ENCODE results near the gene CBFB. TPM values are rescaled to one million over a fixed set of nuclear protein-coding genes. Genes with fewer than 3 reads are reported as not detected.
"Not testable (repeated sequence)": the region's sequence is repeated elsewhere in the genome, so short reads cannot be mapped to it uniquely, and the experiment has no call there.

Gene CBFB
- total RNA-seq, 1 experiment from 2014 or later = 50.6 TPM

DNA sequence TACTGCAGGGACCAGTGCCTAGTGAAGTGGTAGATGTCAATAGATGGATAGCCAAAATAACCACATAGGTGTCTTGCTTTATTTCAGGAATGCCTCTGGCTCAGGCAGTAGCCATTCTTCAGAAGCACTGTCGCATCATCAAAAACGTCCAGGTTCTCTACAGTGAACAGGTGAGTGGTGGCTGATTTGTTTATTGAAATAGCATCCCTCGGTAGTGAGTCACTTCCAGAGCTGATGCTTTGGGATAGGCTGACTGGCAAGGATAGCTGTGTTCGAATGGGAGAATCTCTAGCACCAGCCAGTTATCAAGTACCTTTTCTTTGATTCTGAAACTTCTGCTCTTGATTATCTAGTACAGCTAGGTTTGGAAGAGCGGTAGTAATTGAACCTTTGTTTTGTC, 91.1 kb downstream of the CBFB start:
- DNase-seq (peak; percentile 58), ATAC-seq (peak; percentile 73)
- H3K27ac ChIP-seq (ENCODE audit: low read length) = no peak overlapping the region
- H3K27me3 ChIP-seq (ENCODE audit: low read length) = no peaks in the 10 kb centered on the region
- peaks cover 37% of the 10 kb centered on the region for H3K79me2 ChIP-seq (ENCODE audit: low read length)
- H3K4me3 ChIP-seq (ENCODE audit: low read length) = no peak overlapping the region
- intact Hi-C loops (cut with micrococcal nuclease) = no loop called here
- no peaks in the 10 kb centered on the region for H3K9me3 ChIP-seq (ENCODE audit: low read length)
- no TSS peak for BruUV-seq (replicated peaks)
- H3K4me2 ChIP-seq (ENCODE audit: low read length) = no peak overlapping the region
- ChIA-PET POLR2A (ENCODE audit: unreplicated experiment) (no interaction called here), CTCF (no interaction called here)
- no peaks in the 10 kb centered on the region; the same call in 1 of the 2 replicates for H3K36me3 ChIP-seq (ENCODE audit: low read depth, low read length)
- H4K20me1 ChIP-seq (ENCODE audit: low read length) = no peaks in the 10 kb centered on the region
- TF ChIP-seq EZH2 (IDR thresholded peaks at IDR 0.05; ENCODE audit: low read length, unreplicated experiment) = no peak
- TF ChIP-seq EZH2phosphoT487 (IDR thresholded peaks at IDR 0.05; ENCODE audit: borderline replicate concordance, low read length) = no peak
- TF ChIP-seq, protein P1, sequence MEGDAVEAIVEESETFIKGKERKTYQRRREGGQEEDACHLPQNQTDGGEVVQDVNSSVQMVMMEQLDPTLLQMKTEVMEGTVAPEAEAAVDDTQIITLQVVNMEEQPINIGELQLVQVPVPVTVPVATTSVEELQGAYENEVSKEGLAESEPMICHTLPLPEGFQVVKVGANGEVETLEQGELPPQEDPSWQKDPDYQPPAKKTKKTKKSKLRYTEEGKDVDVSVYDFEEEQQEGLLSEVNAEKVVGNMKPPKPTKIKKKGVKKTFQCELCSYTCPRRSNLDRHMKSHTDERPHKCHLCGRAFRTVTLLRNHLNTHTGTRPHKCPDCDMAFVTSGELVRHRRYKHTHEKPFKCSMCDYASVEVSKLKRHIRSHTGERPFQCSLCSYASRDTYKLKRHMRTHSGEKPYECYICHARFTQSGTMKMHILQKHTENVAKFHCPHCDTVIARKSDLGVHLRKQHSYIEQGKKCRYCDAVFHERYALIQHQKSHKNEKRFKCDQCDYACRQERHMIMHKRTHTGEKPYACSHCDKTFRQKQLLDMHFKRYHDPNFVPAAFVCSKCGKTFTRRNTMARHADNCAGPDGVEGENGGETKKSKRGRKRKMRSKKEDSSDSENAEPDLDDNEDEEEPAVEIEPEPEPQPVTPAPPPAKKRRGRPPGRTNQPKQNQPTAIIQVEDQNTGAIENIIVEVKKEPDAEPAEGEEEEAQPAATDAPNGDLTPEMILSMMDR (conservative IDR thresholded peaks at IDR 0.05; ENCODE audit: low read depth, low read length) = no peak
- no peak overlapping the region for H3K9ac ChIP-seq (ENCODE audit: low read length)
- H3K9me2 ChIP-seq (replicated peaks; ENCODE audit: low read length) = no peaks in the 10 kb centered on the region
- H3K4me1 ChIP-seq (ENCODE audit: insufficient read depth, low read length) = peaks cover 13% of the 10 kb centered on the region
- H3F3A ChIP-seq (ENCODE audit: low read length, unreplicated experiment) = no peaks in the 10 kb centered on the region
- H2AFZ ChIP-seq (ENCODE audit: low read length) = no peak overlapping the region

DNA sequence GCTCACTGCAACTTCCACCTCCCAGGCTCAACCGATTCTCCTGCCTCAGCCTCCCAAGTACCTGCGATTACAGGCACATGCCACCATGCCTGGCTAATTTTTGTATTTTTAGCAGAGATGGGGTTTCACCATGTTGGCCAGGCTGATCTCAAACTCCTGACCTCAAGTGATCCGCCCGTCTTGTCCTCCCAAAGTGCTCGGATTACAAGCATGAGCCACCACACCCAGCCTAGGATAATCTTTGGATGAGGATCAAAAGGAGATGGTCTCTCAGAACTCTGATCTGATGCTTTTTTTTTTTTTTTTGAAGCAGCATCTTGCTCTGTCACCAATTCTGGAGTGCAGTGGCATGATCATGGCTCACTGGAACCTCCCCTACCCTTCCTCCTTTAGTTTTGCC, 93.8 kb downstream of the CBFB start:
- H3F3A ChIP-seq (ENCODE audit: low read length, unreplicated experiment); CTCF ChIA-PET; H3K4me2 ChIP-seq (ENCODE audit: low read length); intact Hi-C loops (cut with micrococcal nuclease); DNase-seq; H3K27ac ChIP-seq (ENCODE audit: low read length); H2AFZ ChIP-seq (ENCODE audit: low read length); H3K9me2 ChIP-seq (replicated peaks; ENCODE audit: low read length); H3K4me3 ChIP-seq (ENCODE audit: low read length); H3K9ac ChIP-seq (ENCODE audit: low read length); POLR2A ChIA-PET (ENCODE audit: unreplicated experiment); ATAC-seq; H3K4me1 ChIP-seq (ENCODE audit: insufficient read depth, low read length); H3K9me3 ChIP-seq (ENCODE audit: low read length); BruUV-seq (replicated peaks); H3K36me3 ChIP-seq (ENCODE audit: low read depth, low read length); H3K27me3 ChIP-seq (ENCODE audit: low read length); H4K20me1 ChIP-seq (ENCODE audit: low read length): not testable (repeated sequence)
- H3K79me2 ChIP-seq (ENCODE audit: low read length) = peaks cover 14% of the 10 kb centered on the region; the same call in 1 of the 2 replicates

DNA sequence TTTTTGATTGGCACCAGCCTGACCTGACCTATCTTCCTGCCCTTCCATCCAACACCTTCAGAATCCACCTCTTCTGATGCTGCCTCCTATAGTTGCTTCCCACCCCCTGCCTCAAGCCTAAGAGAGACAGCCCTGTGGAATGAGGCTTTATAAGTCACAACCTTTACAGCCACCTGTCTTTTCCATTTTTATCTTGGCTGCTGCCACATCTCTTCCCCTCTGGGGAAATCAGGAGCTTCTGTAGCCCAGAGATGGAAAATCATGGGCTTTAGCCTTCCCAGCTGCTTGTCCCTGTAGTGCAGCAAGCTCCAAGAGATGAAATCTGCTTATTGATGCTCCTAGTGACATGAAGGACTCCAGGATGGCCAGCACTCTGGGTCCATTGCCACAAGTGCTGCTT, 99.5 kb downstream of the CBFB start:
- H3K27ac ChIP-seq (ENCODE audit: low read length) = no peak overlapping the region
- H3F3A ChIP-seq (ENCODE audit: low read length, unreplicated experiment) = no peaks in the 10 kb centered on the region
- CTCF ChIA-PET = no interaction called here
- no peaks in the 10 kb centered on the region for H3K27me3 ChIP-seq (ENCODE audit: low read length)
- no peak overlapping the region for H2AFZ ChIP-seq (ENCODE audit: low read length)
- no TSS peak for BruUV-seq (replicated peaks)
- peaks cover 3% of the 10 kb centered on the region for H3K36me3 ChIP-seq (ENCODE audit: low read depth, low read length)
- ATAC-seq = no peak
- no peak overlapping the region for H3K4me2 ChIP-seq (ENCODE audit: low read length)
- POLR2A ChIA-PET (ENCODE audit: unreplicated experiment) = no interaction called here
- no peaks in the 10 kb centered on the region for H3K9me3 ChIP-seq (ENCODE audit: low read length)
- H3K9me2 ChIP-seq (replicated peaks; ENCODE audit: low read length) = no peaks in the 10 kb centered on the region
- H3K79me2 ChIP-seq (ENCODE audit: low read length) = no peaks in the 10 kb centered on the region
- intact Hi-C loops (cut with micrococcal nuclease) = no loop called here
- no peaks in the 10 kb centered on the region for H4K20me1 ChIP-seq (ENCODE audit: low read length)
- DNase-seq = no peak
- H3K4me1 ChIP-seq (ENCODE audit: insufficient read depth, low read length) = no peaks in the 10 kb centered on the region
- H3K9ac ChIP-seq (ENCODE audit: low read length) = no peak overlapping the region
- TF ChIP-seq, protein P1 (conservative IDR thresholded peaks at IDR 0.05; ENCODE audit: low read depth, low read length) = no peak
- TF ChIP-seq EZH2phosphoT487 (IDR thresholded peaks at IDR 0.05; ENCODE audit: borderline replicate concordance, low read length) (no peak), EZH2 (IDR thresholded peaks at IDR 0.05; ENCODE audit: low read length, unreplicated experiment) (no peak)
- H3K4me3 ChIP-seq (ENCODE audit: low read length) = no peak overlapping the region

Measured in PC-3 (cell line).